Ovary (tissue), 9 donors: ENCODE results near the gene TBL2. TPM values are rescaled to one million over a fixed set of nuclear protein-coding genes. Genes with fewer than 3 reads are reported as not detected.
"Not testable (repeated sequence)": the region's sequence is repeated elsewhere in the genome, so short reads cannot be mapped to it uniquely, and the experiment has no call there.

Experiments used
- DNase-seq, 5 donors: peaks; one replicate each; pipeline ENCODE4 v3.0.0-alpha.2; 2019 to 2020
- H3K27ac ChIP-seq, 2 donors: fragments of 200-600 bp; one replicate each; pipeline versions ENCODE4 v1.5.1 to v1.8.0; 2019 to 2022
- H3K27me3 ChIP-seq: fragments of 200-600 bp; one replicate; pipeline ENCODE4 v1.8.0; 2022
- H3K36me3 ChIP-seq: fragments of 200-600 bp; sonication (generic); one replicate; pipeline ENCODE4 v1.5.1; 2019
- H3K4me1 ChIP-seq: one replicate; pipeline ENCODE4 v1.8.1; 2013; ENCODE audit warnings: mild to moderate bottlenecking, moderate library complexity; ENCODE audit not compliant: insufficient read depth
- H3K4me3 ChIP-seq: fragments of 200-600 bp; sonication (generic); one replicate; pipeline ENCODE4 v1.5.1; 2017
- H3K9me3 ChIP-seq, 2 donors: fragments of 200-600 bp in 1 of 2; sonication (generic) in 1 of 2; one replicate each; pipeline versions ENCODE4 v1.5.1 to v1.8.1; 2013 to 2019; ENCODE audit warnings: mild to moderate bottlenecking in 1 of 2, moderate library complexity in 1 of 2
- CTCF ChIP-seq, 3 donors: fragments of 450-650 bp in 2 of 3; fragments of 200-600 bp in 1 of 3; IDR thresholded peaks; one replicate each; pipeline versions ENCODE4 v1.5.1 to v1.8.0; 2016 to 2022; ENCODE audit warnings: antibody characterized with exemption in 3 of 3, mild to moderate bottlenecking in 1 of 3
- EP300 ChIP-seq: sonication (generic); formaldehyde crosslinking; IDR thresholded peaks from one replicate; pipeline ENCODE4 v1.6.1; 2017; ENCODE audit warnings: antibody characterized with exemption
- POLR2A ChIP-seq: fragments of 450-650 bp; IDR thresholded peaks from one replicate; pipeline ENCODE4 v1.6.1; 2017; ENCODE audit warnings: antibody characterized with exemption, mild to moderate bottlenecking, moderate library complexity
- WGBS, 3 donors: extraction: QIAGEN DNeasy Blood & Tissue Kit in 1 of 3; methylation state at CpG; one replicate each; pipeline versions ENCODE4 v1.1.5 to v1.1.7; 2013 to 2017; 5-methylcytosine and 5-hydroxymethylcytosine counted together
- intact Hi-C, 4 donors: fragments of 100-400 bp; cut with DNase I; formaldehyde crosslinking; loops; one replicate each; pipeline versions ENCODE4 v1.11.0 to v1.15.1; 2022 to 2023
- polyA plus RNA-seq, 2 donors: library from polyadenylated mRNA; stranded (reverse); fragments of 200-250 nt in 1 of 2; fragments of 350-450 nt in 1 of 2; fragmentation: Illumina TruSeq in 1 of 2; extraction: RNeasy Lipid Tissue Mini Kit (QIAGEN cat#74804) in 1 of 2; gene quantifications; one replicate each; pipeline ENCODE4 v1.2.3, GENCODE V29; 2013 to 2014
- total RNA-seq, 7 donors: library from RNA; depleted of rRNA in 2 of 7; stranded (reverse); fragments of >200 nt in 2 of 7; fragmentation: NEBNext Ultra II Directional in 3 of 7; extraction: Animal tissue kit (Norgen Biotek cat#: 25700) in 3 of 7; gene quantifications; one replicate each; pipeline versions ENCODE4 v1.1.0 to v1.2.4, GENCODE V29; 2016 to 2023
- donor health status: DM: no; HTN: no; CAD: no; lungs with moderate emphysema.
- donor health status: DM: no; HTN: no; CAD: no.
- donor health status: Bipolar disorder and iron deficiency.
- donor health status: DM: yes; HTN: yes; CAD: no.
- donor health status: DM: no; HTN: no; CAD: no.
- donor health status: DM: yes; HTN: yes; CAD: no.

Gene TBL2
- total and polyA plus RNA-seq, 9 donors, result 26.6 to 47.3 (median 40.7) TPM

GRCh38 chr7:73557108-73557396, 21.3 kb downstream of the TBL2 start:
- peak overlapping the region; percentile 95 for H3K4me3 ChIP-seq
- H3K27me3 ChIP-seq, result no peaks in the 10 kb centered on the region
- TF ChIP-seq EP300 (no peak), POLR2A (no peak), CTCF (IDR thresholded peaks at IDR 0.05) (no peak)
- H3K27ac ChIP-seq, result peak overlapping the region; percentile 84 to 97
- 1% methylated on average over 32 to 36 of the region's 36 CpGs for WGBS, 3 donors
- intact Hi-C loops, result no loop called here
- H3K4me1 ChIP-seq, result peaks cover 6% of the 10 kb centered on the region
- H3K9me3 ChIP-seq, result no peaks in the 10 kb centered on the region
- peak; percentile 90 to 95 (median 92) for DNase-seq
- H3K36me3 ChIP-seq, result no peaks in the 10 kb centered on the region

- Histone ChIP-seq H3K4me3 (peak overlapping the region; percentile 95), H3K27me3 (no peaks in the 10 kb centered on the region), H3K4me1 (peaks cover 6% of the 10 kb centered on the region), H3K9me3 (no peaks in the 10 kb centered on the region), H3K36me3 (no peaks in the 10 kb centered on the region), H3K27ac (peak overlapping the region; percentile 84 to 97)
- no peak for DNase-seq
- TF ChIP-seq CTCF (IDR thresholded peaks at IDR 0.05), result no peak
- TF ChIP-seq EP300, result no peak
- no peak for TF ChIP-seq POLR2A
- intact Hi-C loops, result no loop called here
- 13 to 19% (median 15%) methylated on average over 28 of the region's 28 CpGs for WGBS, 3 donors
These were observed 21.9 kb downstream of the TBL2 start for GRCh38 chr7:73556208-73557107.

GRCh38 chr7:73555411-73555982, 22.9 kb downstream of the TBL2 start:
- WGBS, 3 donors, result 58 to 66% (median 61%) methylated on average over 6 of the region's 6 CpGs
- H3K9me3 ChIP-seq, result no peaks in the 10 kb centered on the region
- H3K27me3 ChIP-seq, result no peaks in the 10 kb centered on the region
- no peak for TF ChIP-seq CTCF (IDR thresholded peaks at IDR 0.05)
- TF ChIP-seq POLR2A, result no peak
- no peak for TF ChIP-seq EP300
- intact Hi-C loops, result no loop called here
- no peak overlapping the region for H3K4me3 ChIP-seq
- DNase-seq, result no peak
- peaks cover 6% of the 10 kb centered on the region for H3K4me1 ChIP-seq
- H3K36me3 ChIP-seq, result no peaks in the 10 kb centered on the region
- no peak overlapping the region for H3K27ac ChIP-seq

GRCh38 chr7:73550093-73550492, 28.3 kb downstream of the TBL2 start:
- H3K36me3 ChIP-seq, H3K4me1 ChIP-seq: not testable (repeated sequence)

GRCh38 chr7:73549176-73549575, 29.2 kb downstream of the TBL2 start:
- no peaks in the 10 kb centered on the region for H3K9me3 ChIP-seq
- no peak for TF ChIP-seq POLR2A
- no peaks in the 10 kb centered on the region for H3K27me3 ChIP-seq
- DNase-seq, result no peak
- 32 to 57% (median 44%) methylated on average over 4 of the region's 4 CpGs for WGBS, 3 donors
- intact Hi-C loops, result no loop called here
- peaks cover 2% of the 10 kb centered on the region for H3K4me1 ChIP-seq
- no peak overlapping the region for H3K27ac ChIP-seq
- H3K4me3 ChIP-seq, result no peak overlapping the region
- H3K36me3 ChIP-seq, result no peaks in the 10 kb centered on the region

More at GRCh38 chr7:73550093-73550492, 28.3 kb downstream of the TBL2 start:
- H3K27me3 ChIP-seq, H3K27ac ChIP-seq, intact Hi-C loops, DNase-seq, H3K4me3 ChIP-seq, H3K9me3 ChIP-seq: not testable (repeated sequence)
- 75 to 77% (median 77%) methylated on average over 5 of the region's 5 CpGs for WGBS, 3 donors
